Osteocyte (in vitro differentiated cells): ENCODE measurements around the gene BTBD2. TPM values are rescaled to one million over a fixed set of nuclear protein-coding genes. Genes with fewer than 3 reads are reported as not detected.

Source experiments
- DNase-seq: peaks from one replicate; pipeline ENCODE4 v3.0.0; 2021; ENCODE audit warnings: mixed read lengths; ENCODE audit not compliant: unreplicated experiment; ENCODE audit errors: extremely low spot score
- H3K27ac Mint-ChIP-seq: one replicate; pipeline ENCODE4 v1.8.0; 2021; ENCODE audit warnings: mild to moderate bottlenecking, mixed read lengths; ENCODE audit not compliant: unreplicated experiment
- H3K27me3 Mint-ChIP-seq: one replicate; pipeline ENCODE4 v1.8.0; 2021; ENCODE audit warnings: mixed read lengths; ENCODE audit not compliant: unreplicated experiment
- H3K36me3 Mint-ChIP-seq: one replicate; pipeline ENCODE4 v1.8.0; 2021; ENCODE audit warnings: mixed read lengths; ENCODE audit not compliant: unreplicated experiment
- H3K4me1 Mint-ChIP-seq: one replicate; pipeline ENCODE4 v1.8.0; 2021; ENCODE audit warnings: mixed read lengths; ENCODE audit not compliant: unreplicated experiment
- H3K4me3 Mint-ChIP-seq: one replicate; pipeline ENCODE4 v1.8.0; 2021; ENCODE audit warnings: mild to moderate bottlenecking, moderate library complexity, mixed read lengths; ENCODE audit not compliant: unreplicated experiment
- H3K9me3 Mint-ChIP-seq: one replicate; pipeline ENCODE4 v1.8.0; 2021; ENCODE audit warnings: mixed read lengths; ENCODE audit not compliant: unreplicated experiment
- CTCF ChIP-seq: fragments of 200-600 bp; sonication (generic); IDR thresholded peaks from 2 replicates; pipeline ENCODE4 v1.5.0; 2021; ENCODE audit warnings: antibody characterized with exemption, mild to moderate bottlenecking, moderate library complexity
- total RNA-seq: library from RNA; stranded (reverse); gene quantifications from 2 replicates; pipeline ENCODE4 v1.2.1, GENCODE V29; 2021

The BTBD2 gene
- total RNA-seq, 1 donor from 2014 or later, result 86.0 TPM

- no peak overlapping the region for H3K27ac Mint-ChIP-seq
- peaks cover 10% of the 10 kb centered on the region for H3K4me1 Mint-ChIP-seq
- no peak for DNase-seq
- no peaks in the 10 kb centered on the region for H3K27me3 Mint-ChIP-seq
- no peak for TF ChIP-seq CTCF
- peaks cover 10% of the 10 kb centered on the region for H3K36me3 Mint-ChIP-seq
- H3K9me3 Mint-ChIP-seq, result no peaks in the 10 kb centered on the region
- no peak overlapping the region for H3K4me3 Mint-ChIP-seq
Measured at GRCh38 chr19:2041683-2042484, 26.4 kb upstream of the BTBD2 start.

- Mint-ChIP-seq H3K9me3 (no peaks in the 10 kb centered on the region), H3K4me1 (peaks cover 9% of the 10 kb centered on the region), H3K4me3 (no peak overlapping the region), H3K27ac (no peak overlapping the region), H3K27me3 (no peaks in the 10 kb centered on the region), H3K36me3 (peaks cover 10% of the 10 kb centered on the region)
- DNase-seq, result no peak
- no peak for TF ChIP-seq CTCF
Measured at GRCh38 chr19:2041433-2041682, 25.8 kb upstream of the BTBD2 start.

GRCh38 chr19:2040647-2041432 lies 25.3 kb upstream of the BTBD2 start:
- no peak overlapping the region for H3K27ac Mint-ChIP-seq
- no peaks in the 10 kb centered on the region for H3K27me3 Mint-ChIP-seq
- DNase-seq, result no peak
- peaks cover 10% of the 10 kb centered on the region for H3K36me3 Mint-ChIP-seq
- no peak overlapping the region for H3K4me3 Mint-ChIP-seq
- H3K4me1 Mint-ChIP-seq, result peaks cover 9% of the 10 kb centered on the region
- no peak for TF ChIP-seq CTCF
- H3K9me3 Mint-ChIP-seq, result no peaks in the 10 kb centered on the region

GRCh38 chr19:2039959-2040646 lies 24.6 kb upstream of the BTBD2 start:
- Mint-ChIP-seq H3K4me1 (peaks cover 9% of the 10 kb centered on the region), H3K27me3 (no peaks in the 10 kb centered on the region), H3K9me3 (no peaks in the 10 kb centered on the region), H3K27ac (no peak overlapping the region), H3K36me3 (peaks cover 10% of the 10 kb centered on the region), H3K4me3 (no peak overlapping the region)
- TF ChIP-seq CTCF, result no peak
- no peak for DNase-seq
